Upper lobe of right lung (tissue), 1 donor: ENCODE data around the gene SLC6A5. TPM values are rescaled to one million over a fixed set of nuclear protein-coding genes. Genes with fewer than 3 reads are reported as not detected.

Experiments used
- ATAC-seq: fragments of 200-7000 bp; cut with Tn5 transposase; one replicate; pipeline ENCODE4 v1.9.1; 2020; ENCODE audit warnings: mild to moderate bottlenecking, moderate library complexity
- DNase-seq: peaks from one replicate; pipeline ENCODE4 v3.0.0-alpha.2; 2020
- H3K27ac ChIP-seq: fragments of 200-600 bp; one replicate; pipeline ENCODE4 v1.8.0; 2022
- H3K27me3 ChIP-seq: fragments of 200-600 bp; one replicate; pipeline ENCODE4 v1.8.0; 2022; ENCODE audit warnings: mild to moderate bottlenecking
- H3K36me3 ChIP-seq: fragments of 200-600 bp; one replicate; pipeline ENCODE4 v1.8.0; 2022
- H3K4me1 ChIP-seq: fragments of 200-600 bp; one replicate; pipeline ENCODE4 v1.8.0; 2022
- H3K4me3 ChIP-seq: fragments of 200-600 bp; one replicate; pipeline ENCODE4 v1.8.0; 2022; ENCODE audit warnings: mild to moderate bottlenecking
- H3K9me3 ChIP-seq: fragments of 200-600 bp; one replicate; pipeline ENCODE4 v1.8.0; 2022
- CTCF ChIP-seq: fragments of 200-600 bp; IDR thresholded peaks from one replicate; pipeline ENCODE4 v1.8.0; 2022; ENCODE audit warnings: antibody characterized with exemption
- intact Hi-C: fragments of 100-400 bp; cut with DNase I; formaldehyde crosslinking; loops from one replicate; pipeline ENCODE4 v1.11.0; 2022
- total RNA-seq: library from RNA; stranded (reverse); fragmentation: NEBNext Ultra II Directional; extraction: Animal tissue kit (Norgen Biotek cat#: 25700); gene quantifications from one replicate; pipeline ENCODE4 v1.2.1, GENCODE V29; 2021
- donor health status: DM: no; HTN: yes; CAD: no; lungs with severe emphysema.

The SLC6A5 gene
- total RNA-seq, 1 donor from 2014 or later, result not detected

DNA sequence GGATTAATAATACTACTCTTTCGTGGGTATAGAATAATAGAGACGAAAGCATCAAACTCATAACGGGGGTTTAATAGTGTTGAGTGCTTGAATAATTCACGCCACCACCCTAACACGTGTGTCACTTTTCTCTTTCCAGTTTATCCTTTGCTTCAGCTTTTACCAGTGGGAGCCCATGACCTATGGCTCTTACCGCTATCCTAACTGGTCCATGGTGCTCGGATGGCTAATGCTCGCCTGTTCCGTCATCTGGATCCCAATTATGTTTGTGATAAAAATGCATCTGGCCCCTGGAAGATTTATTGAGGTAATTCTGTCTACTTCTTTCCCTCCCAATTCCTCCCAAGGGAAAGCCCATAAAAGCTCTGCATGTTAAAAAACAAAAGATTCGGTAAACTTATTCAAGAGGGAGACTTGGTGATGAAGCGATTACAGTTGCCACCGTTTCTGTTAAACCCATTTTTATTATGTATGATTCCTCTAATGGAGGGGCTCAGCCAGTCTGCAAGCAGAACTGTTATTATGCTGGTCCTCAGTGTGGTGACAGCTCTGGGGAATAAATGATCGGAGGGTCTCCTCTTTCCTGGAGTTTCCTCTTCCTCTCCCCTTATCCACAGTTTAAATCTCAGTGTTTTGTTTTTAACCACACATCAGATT is 52.9 kb downstream of the SLC6A5 start:
- no peak overlapping the region for H3K4me3 ChIP-seq

GRCh38 chr11:20654038-20654437 is 54.6 kb downstream of the SLC6A5 start:
- H3K4me3 ChIP-seq, result no peak overlapping the region
- no peak overlapping the region for H3K27ac ChIP-seq
- H3K36me3 ChIP-seq, result no peaks in the 10 kb centered on the region
- H3K4me1 ChIP-seq, result no peaks in the 10 kb centered on the region
- TF ChIP-seq CTCF, result no peak
- no peak for DNase-seq
- intact Hi-C loops, result no loop called here
- H3K27me3 ChIP-seq, result peaks cover 9% of the 10 kb centered on the region
- ATAC-seq, result no peak
- no peaks in the 10 kb centered on the region for H3K9me3 ChIP-seq

More for the DNA sequence above, 52.9 kb downstream of the SLC6A5 start:
- intact Hi-C loops, result no loop called here
- no peak for ATAC-seq
- no peaks in the 10 kb centered on the region for H3K9me3 ChIP-seq
- peaks cover 9% of the 10 kb centered on the region for H3K27me3 ChIP-seq
- H3K27ac ChIP-seq, result no peak overlapping the region
- no peak for DNase-seq
- no peaks in the 10 kb centered on the region for H3K4me1 ChIP-seq
- no peak for TF ChIP-seq CTCF
- H3K36me3 ChIP-seq, result no peaks in the 10 kb centered on the region

DNA sequence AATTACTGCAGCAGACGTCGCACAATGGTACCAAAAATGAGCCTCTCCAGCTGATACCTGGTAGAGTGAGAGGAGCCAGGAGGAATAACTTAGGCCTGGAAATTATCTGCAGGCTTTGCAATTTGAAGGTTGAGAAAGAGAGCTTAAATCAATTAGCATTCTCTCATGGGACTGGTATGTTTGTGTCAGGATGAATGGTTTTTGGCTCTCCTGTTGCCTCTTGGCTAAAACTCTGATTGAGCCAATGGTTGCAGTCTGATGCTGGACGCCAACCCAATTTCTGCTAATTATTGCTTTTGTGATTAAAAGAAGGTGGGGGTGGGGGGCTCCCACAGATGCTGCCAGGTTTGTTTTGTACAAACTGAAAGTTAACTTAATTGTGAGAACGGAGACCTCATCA is 57.5 kb downstream of the SLC6A5 start:
- ATAC-seq (no peak), DNase-seq (no peak)
- Histone ChIP-seq H3K9me3 (no peaks in the 10 kb centered on the region), H3K4me3 (no peak overlapping the region), H3K27ac (no peak overlapping the region), H3K4me1 (no peaks in the 10 kb centered on the region), H3K27me3 (peaks cover 9% of the 10 kb centered on the region), H3K36me3 (no peaks in the 10 kb centered on the region)
- intact Hi-C loops, result no loop called here
- no peak for TF ChIP-seq CTCF

- Histone ChIP-seq H3K27me3 (peaks cover 5% of the 10 kb centered on the region), H3K36me3 (no peaks in the 10 kb centered on the region), H3K4me1 (no peaks in the 10 kb centered on the region), H3K27ac (no peak overlapping the region), H3K9me3 (no peaks in the 10 kb centered on the region), H3K4me3 (no peak overlapping the region)
- intact Hi-C loops, result no loop called here
- no peak for TF ChIP-seq CTCF
- DNase-seq (no peak), ATAC-seq (no peak)
Observed at GRCh38 chr11:20658135-20658534, 58.7 kb downstream of the SLC6A5 start.

GRCh38 chr11:20661445-20661844 is 62.0 kb downstream of the SLC6A5 start:
- H3K36me3 ChIP-seq, result no peaks in the 10 kb centered on the region
- no peak overlapping the region for H3K4me3 ChIP-seq
- no peak overlapping the region for H3K27ac ChIP-seq
- DNase-seq (no peak), ATAC-seq (no peak)
- H3K9me3 ChIP-seq, result no peaks in the 10 kb centered on the region
- H3K4me1 ChIP-seq, result no peaks in the 10 kb centered on the region
- H3K27me3 ChIP-seq, result no peaks in the 10 kb centered on the region
- intact Hi-C loops, result no loop called here
- no peak for TF ChIP-seq CTCF

DNA sequence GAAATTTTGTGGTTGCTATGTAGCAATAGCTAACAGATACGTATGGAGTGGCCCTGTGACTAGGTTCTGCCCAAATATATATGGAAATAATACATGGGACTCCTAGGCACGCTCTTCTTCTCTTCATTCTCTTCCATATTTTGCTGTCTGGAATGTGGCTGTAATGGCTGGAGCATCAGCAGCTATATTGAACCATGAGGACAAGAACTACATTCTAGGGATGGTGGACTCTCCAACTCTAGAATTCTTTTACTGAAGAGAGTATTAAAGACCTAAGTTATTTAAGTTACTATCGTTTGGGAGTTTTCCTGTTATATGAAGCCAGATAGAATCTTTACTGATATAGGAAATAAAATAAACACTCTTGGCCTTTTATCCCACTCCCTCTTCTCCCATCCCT is 62.4 kb downstream of the SLC6A5 start:
- H3K27ac ChIP-seq, result no peak overlapping the region
- DNase-seq (no peak), ATAC-seq (no peak)
- no peaks in the 10 kb centered on the region for H3K4me1 ChIP-seq
- no peaks in the 10 kb centered on the region for H3K36me3 ChIP-seq
- TF ChIP-seq CTCF, result no peak
- intact Hi-C loops, result no loop called here
- no peak overlapping the region for H3K4me3 ChIP-seq
- H3K27me3 ChIP-seq, result no peaks in the 10 kb centered on the region
- H3K9me3 ChIP-seq, result no peaks in the 10 kb centered on the region
